Measurements from ENCODE around the gene CASR.
A peak's percentile ranks its signal among the peaks of the same experiment; 100 is the strongest.

CASR gene

DNA sequence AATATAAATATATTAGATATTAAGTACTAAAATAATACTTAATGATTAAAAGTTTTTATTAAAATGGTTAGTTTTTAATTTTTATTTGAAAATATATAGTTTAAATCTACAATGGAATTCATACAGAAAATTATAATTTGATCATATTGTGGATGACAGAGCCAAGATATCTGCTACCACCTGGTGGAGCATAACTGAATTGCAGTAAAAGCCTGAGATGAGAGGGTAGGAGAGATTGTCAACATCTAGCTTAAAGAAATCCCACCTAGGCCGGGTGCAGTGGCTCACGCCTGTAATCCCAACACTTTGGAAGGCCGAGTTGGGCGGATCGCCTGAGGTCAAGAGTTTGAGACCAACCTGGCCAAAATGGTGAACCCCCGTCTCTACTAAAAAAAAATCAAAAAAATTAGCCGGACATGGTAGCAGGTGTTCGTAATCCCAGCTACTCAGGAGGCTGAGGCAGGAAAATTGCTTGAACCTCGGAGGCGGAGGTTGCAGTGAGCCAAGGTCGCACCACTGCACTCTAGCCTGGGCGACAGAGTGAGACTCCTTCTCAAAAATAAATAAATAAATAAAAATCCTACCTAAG is 116.5 kb downstream of the CASR start:
- H3K4me3 ChIP-seq (ENCODE audit: low read depth, low read length), result no peak overlapping the region
- no peaks in the 10 kb centered on the region for H3K36me3 ChIP-seq (ENCODE audit: control insufficient read depth in 2 of 2, insufficient read depth in 1 of 2, low read length in 2 of 2)
- no peaks in the 10 kb centered on the region for H3K9me3 ChIP-seq (ENCODE audit: control insufficient read depth, insufficient read depth, low read depth, low read length)
- CTCF ChIA-PET, result interaction anchor here (0.6 to 1.3 kb wide), 4 partner anchors 11 to 200 kb away, joined by 3 to 5 read pairs (median 3); no protein-coding TSS in a partner anchor
- H3K4me1 ChIP-seq (ENCODE audit: control insufficient read depth, insufficient read depth, low read length), result no peaks in the 10 kb centered on the region
- POLR2A ChIA-PET, result no interaction called here
- no peak overlapping the region for H3K27ac ChIP-seq (ENCODE audit: extremely low read depth, low read depth, low read length)
- TF ChIP-seq, protein P1, sequence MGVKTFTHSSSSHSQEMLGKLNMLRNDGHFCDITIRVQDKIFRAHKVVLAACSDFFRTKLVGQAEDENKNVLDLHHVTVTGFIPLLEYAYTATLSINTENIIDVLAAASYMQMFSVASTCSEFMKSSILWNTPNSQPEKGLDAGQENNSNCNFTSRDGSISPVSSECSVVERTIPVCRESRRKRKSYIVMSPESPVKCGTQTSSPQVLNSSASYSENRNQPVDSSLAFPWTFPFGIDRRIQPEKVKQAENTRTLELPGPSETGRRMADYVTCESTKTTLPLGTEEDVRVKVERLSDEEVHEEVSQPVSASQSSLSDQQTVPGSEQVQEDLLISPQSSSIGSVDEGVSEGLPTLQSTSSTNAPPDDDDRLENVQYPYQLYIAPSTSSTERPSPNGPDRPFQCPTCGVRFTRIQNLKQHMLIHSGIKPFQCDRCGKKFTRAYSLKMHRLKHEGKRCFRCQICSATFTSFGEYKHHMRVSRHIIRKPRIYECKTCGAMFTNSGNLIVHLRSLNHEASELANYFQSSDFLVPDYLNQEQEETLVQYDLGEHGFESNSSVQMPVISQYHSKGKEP (tag by site-specific recombination; IDR thresholded peaks at IDR 0.05), result no peak
- TF ChIP-seq ZNF677 (tag by site-specific recombination; IDR thresholded peaks at IDR 0.05), result no peak
- TF ChIP-seq ZNF211 (tag by site-specific recombination; IDR thresholded peaks at IDR 0.05; ENCODE audit: low read depth), result no peak
- no peak for TF ChIP-seq ZFP3 (tag by site-specific recombination; IDR thresholded peaks at IDR 0.05; ENCODE audit: low read depth)

DNA sequence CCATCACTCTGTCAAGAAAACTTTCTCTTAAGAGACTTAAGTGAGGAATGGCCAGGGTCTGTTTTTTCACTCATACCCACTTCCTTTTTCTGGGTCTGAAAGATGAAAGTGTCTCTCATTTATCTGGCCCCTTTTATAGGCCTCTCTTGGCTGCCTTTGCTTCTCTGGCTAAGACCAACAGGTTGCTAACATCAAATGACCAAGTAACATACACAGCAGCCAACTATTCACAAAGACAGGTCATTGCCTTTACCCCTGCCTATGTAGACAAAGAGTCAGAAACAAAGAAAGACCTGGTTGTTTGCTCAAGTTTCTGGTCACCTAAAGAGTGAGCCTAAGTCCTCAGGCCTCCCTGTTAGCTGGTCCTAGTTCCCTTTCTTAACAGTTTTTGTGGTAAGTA is 117.6 kb downstream of the CASR start:
- no peak overlapping the region for H3K27ac ChIP-seq (ENCODE audit: extremely low read depth, low read depth, low read length)
- H3K9me3 ChIP-seq (ENCODE audit: control insufficient read depth, insufficient read depth, low read depth, low read length), result no peaks in the 10 kb centered on the region
- no peak overlapping the region for H3K4me3 ChIP-seq (ENCODE audit: low read depth, low read length)
- no peaks in the 10 kb centered on the region for H3K36me3 ChIP-seq (ENCODE audit: control insufficient read depth in 2 of 2, insufficient read depth in 1 of 2, low read length in 2 of 2)
- TF ChIP-seq, protein P2, sequence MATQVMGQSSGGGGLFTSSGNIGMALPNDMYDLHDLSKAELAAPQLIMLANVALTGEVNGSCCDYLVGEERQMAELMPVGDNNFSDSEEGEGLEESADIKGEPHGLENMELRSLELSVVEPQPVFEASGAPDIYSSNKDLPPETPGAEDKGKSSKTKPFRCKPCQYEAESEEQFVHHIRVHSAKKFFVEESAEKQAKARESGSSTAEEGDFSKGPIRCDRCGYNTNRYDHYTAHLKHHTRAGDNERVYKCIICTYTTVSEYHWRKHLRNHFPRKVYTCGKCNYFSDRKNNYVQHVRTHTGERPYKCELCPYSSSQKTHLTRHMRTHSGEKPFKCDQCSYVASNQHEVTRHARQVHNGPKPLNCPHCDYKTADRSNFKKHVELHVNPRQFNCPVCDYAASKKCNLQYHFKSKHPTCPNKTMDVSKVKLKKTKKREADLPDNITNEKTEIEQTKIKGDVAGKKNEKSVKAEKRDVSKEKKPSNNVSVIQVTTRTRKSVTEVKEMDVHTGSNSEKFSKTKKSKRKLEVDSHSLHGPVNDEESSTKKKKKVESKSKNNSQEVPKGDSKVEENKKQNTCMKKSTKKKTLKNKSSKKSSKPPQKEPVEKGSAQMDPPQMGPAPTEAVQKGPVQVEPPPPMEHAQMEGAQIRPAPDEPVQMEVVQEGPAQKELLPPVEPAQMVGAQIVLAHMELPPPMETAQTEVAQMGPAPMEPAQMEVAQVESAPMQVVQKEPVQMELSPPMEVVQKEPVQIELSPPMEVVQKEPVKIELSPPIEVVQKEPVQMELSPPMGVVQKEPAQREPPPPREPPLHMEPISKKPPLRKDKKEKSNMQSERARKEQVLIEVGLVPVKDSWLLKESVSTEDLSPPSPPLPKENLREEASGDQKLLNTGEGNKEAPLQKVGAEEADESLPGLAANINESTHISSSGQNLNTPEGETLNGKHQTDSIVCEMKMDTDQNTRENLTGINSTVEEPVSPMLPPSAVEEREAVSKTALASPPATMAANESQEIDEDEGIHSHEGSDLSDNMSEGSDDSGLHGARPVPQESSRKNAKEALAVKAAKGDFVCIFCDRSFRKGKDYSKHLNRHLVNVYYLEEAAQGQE (tag by site-specific recombination; IDR thresholded peaks at IDR 0.05), result no peak
- TF ChIP-seq EGR2 (tag by site-specific recombination; IDR thresholded peaks at IDR 0.05; ENCODE audit: low read depth) (no peak), ZNF140 (tag by site-specific recombination; IDR thresholded peaks at IDR 0.05) (no peak), ZFP41 (tag by site-specific recombination; IDR thresholded peaks at IDR 0.05; ENCODE audit: borderline replicate concordance) (no peak), KLF9 (tag by site-specific recombination; IDR thresholded peaks at IDR 0.05; ENCODE audit: low read depth) (no peak), WT1 (tag by site-specific recombination; IDR thresholded peaks at IDR 0.05) (no peak), TRIM28 (IDR thresholded peaks at IDR 0.05; ENCODE audit: borderline replicate concordance, low read length) (no peak)
- no peaks in the 10 kb centered on the region for H3K4me1 ChIP-seq (ENCODE audit: control insufficient read depth, insufficient read depth, low read length)
- ChIA-PET POLR2A (no interaction called here), CTCF (interaction anchor here (0.7 kb wide), 1 partner anchor 198 kb away, joined by 3 read pairs; no protein-coding TSS in a partner anchor)

DNA sequence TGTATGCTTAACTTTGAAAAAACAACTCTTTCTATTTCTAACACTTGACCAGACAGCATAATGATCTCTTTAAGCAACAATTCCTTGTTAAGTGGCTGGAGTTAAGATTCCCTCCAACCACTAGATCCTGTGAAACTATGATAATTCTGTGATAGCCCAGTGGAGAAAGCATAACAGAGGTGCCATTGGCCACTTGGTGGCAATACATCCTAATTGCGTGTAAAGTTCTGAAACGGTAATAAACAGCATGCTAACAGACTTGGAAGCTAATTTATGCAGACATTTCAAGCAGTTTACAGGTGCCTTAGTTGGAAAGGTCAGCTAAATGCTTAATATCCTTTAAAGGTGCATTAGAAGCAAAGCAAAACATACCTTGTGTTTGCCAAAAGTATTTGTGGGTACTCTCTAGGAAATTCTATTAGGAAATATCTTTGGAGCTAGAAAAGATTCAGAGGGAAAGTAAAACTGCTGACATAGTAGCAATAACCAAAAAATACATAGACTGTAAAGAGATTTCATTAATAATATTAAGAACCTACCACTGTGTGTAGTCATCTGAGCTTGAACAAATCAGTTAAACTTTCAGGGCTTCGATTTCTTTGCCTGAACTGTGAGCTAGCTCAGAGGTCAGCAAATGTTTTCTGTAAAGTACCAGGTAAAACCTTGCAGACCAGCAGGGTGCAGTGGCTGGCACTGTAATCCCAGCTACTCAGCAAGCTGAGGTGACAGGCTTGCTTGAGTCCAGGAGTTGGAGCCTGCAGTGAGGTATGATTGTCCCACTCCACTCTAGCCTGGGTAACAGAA is 122.6 kb downstream of the CASR start:
- Histone ChIP-seq H3K4me1 (ENCODE audit: control insufficient read depth, insufficient read depth, low read length) (no peaks in the 10 kb centered on the region), H3K36me3 (ENCODE audit: control insufficient read depth in 2 of 2, insufficient read depth in 1 of 2, low read length in 2 of 2) (no peaks in the 10 kb centered on the region), H3K27ac (ENCODE audit: extremely low read depth, low read depth, low read length) (no peak overlapping the region), H3K4me3 (ENCODE audit: low read depth, low read length) (no peak overlapping the region), H3K9me3 (ENCODE audit: control insufficient read depth, insufficient read depth, low read depth, low read length) (no peaks in the 10 kb centered on the region)
- ChIA-PET POLR2A (no interaction called here), CTCF (interaction anchor here (0.6 to 2.2 kb wide), 7 partner anchors 16 to 414 kb away, joined by 3 to 7 read pairs (median 3); partner anchors contain the start of gene FAM162A)
- TF ChIP-seq ZNF548 (tag by site-specific recombination; IDR thresholded peaks at IDR 0.05) (no peak), ZNF654 (tag by site-specific recombination; IDR thresholded peaks at IDR 0.05; ENCODE audit: low read depth) (peak; percentile 26; the same call in 1 of the 2 replicates), ZBTB17 (tag by site-specific recombination; IDR thresholded peaks at IDR 0.05) (0 out of 2 replicates have a peak, but pooled peaks have one; percentile 6)
